Right atrium auricular region (tissue), 2 donors: ENCODE data around the gene DCST1. TPM values are rescaled to one million over a fixed set of nuclear protein-coding genes. Genes with fewer than 3 reads are reported as not detected.

Experiments
- DNase-seq: peaks from one replicate; pipeline ENCODE4 v3.0.0-alpha.2; 2019; ENCODE audit warnings: low spot score
- H3K27ac ChIP-seq, 2 donors: fragments of 200-600 bp; sonication (generic); 1 replicate in 1 of 2; 2 replicates in 1 of 2; pipeline ENCODE4 v1.5.1; 2016 to 2019
- H3K27me3 ChIP-seq, 2 donors: fragments of 200-600 bp; sonication (generic); one replicate each; pipeline versions ENCODE4 v1.5.1 to v1.6.0; 2017 to 2019
- H3K36me3 ChIP-seq: fragments of 200-600 bp; sonication (generic); one replicate; pipeline ENCODE4 v1.5.1; 2016
- H3K4me1 ChIP-seq, 2 donors: fragments of 200-600 bp; sonication (generic); one replicate each; pipeline versions ENCODE4 v1.5.1 to v1.6.0; 2017 to 2019
- H3K4me3 ChIP-seq, 2 donors: fragments of 200-600 bp; sonication (generic); 1 replicate in 1 of 2; 2 replicates in 1 of 2; pipeline ENCODE4 v1.5.1; 2017 to 2019; ENCODE audit warnings: mild to moderate bottlenecking in 1 of 2, moderate library complexity in 1 of 2
- H3K9me3 ChIP-seq, 2 donors: fragments of 200-600 bp; sonication (generic); one replicate each; pipeline ENCODE4 v1.5.1; 2019
- total RNA-seq, 2 donors: library from RNA; depleted of rRNA; stranded (reverse); fragments of >200 nt; gene quantifications; one replicate each; pipeline ENCODE4 v1.1.0, GENCODE V29; 2016
- TF ChIP-seq, protein P1 (sequence below), 2 donors: fragments of 200-600 bp; sonication (generic); IDR thresholded peaks; one replicate each; pipeline ENCODE4 v1.5.1; 2019; ENCODE audit warnings: antibody characterized with exemption in 2 of 2

The DCST1 gene
- total RNA-seq, 2 donors from 2014 or later, result not detected

DNA sequence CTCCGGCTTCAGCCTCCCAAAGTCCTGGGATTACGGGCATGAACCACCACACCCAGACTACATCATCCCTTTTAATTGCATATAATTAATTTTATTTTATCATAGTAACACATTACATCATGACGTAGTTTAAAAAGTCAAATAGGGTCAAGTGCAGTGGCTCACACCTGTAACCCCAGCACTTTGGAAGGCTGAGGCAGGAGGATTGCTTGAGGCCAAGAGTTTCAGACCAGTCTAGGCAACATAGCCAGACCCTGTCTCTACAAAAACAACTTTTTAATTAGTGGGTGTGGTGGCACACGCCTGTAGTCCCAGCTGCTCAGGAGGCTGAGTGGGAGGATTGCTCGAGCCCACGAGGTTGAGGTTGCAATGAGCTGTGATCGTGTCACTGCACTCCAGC lies 65.7 kb downstream of the DCST1 start:
- peaks cover 0 to 5% of the 10 kb centered on the region in 2 donors for H3K4me1 ChIP-seq
- H3K9me3 ChIP-seq, result no peaks in the 10 kb centered on the region
- TF ChIP-seq, protein P1, sequence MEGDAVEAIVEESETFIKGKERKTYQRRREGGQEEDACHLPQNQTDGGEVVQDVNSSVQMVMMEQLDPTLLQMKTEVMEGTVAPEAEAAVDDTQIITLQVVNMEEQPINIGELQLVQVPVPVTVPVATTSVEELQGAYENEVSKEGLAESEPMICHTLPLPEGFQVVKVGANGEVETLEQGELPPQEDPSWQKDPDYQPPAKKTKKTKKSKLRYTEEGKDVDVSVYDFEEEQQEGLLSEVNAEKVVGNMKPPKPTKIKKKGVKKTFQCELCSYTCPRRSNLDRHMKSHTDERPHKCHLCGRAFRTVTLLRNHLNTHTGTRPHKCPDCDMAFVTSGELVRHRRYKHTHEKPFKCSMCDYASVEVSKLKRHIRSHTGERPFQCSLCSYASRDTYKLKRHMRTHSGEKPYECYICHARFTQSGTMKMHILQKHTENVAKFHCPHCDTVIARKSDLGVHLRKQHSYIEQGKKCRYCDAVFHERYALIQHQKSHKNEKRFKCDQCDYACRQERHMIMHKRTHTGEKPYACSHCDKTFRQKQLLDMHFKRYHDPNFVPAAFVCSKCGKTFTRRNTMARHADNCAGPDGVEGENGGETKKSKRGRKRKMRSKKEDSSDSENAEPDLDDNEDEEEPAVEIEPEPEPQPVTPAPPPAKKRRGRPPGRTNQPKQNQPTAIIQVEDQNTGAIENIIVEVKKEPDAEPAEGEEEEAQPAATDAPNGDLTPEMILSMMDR (IDR thresholded peaks at IDR 0.05), result no peak
- no peak overlapping the region for H3K4me3 ChIP-seq
- no peaks in the 10 kb centered on the region for H3K27me3 ChIP-seq
- no peaks in the 10 kb centered on the region for H3K36me3 ChIP-seq
- DNase-seq, result no peak
- no peak overlapping the region for H3K27ac ChIP-seq

Other genes with a start within 250 kb of the DCST1 start
- 1 to 10 TPM; 3.9 to 4.4 TPM for gene KCNN3, start 163.5 kb upstream of the DCST1 start, total RNA-seq
- 10 to 100 TPM; 15.7 to 21.2 TPM for gene PMVK, start 97.1 kb upstream of the DCST1 start, total RNA-seq
- 100 to 1,000 TPM in 1 of 2 donors, 10 to 100 TPM in 1; 81.4 to 101 TPM for gene PBXIP1, start 77.7 kb upstream of the DCST1 start, total RNA-seq
- 10 to 100 TPM; 13.9 to 18.4 TPM for gene PYGO2, start 72.0 kb upstream of the DCST1 start, total RNA-seq
- 10 to 100 TPM; 69.5 to 80.5 TPM for gene SHC1, start 63.1 kb upstream of the DCST1 start, total RNA-seq
- gene CKS1B, start 59.1 kb upstream of the DCST1 start, total RNA-seq, result 10 to 100 TPM; 20.0 to 23.8 TPM
- gene FLAD1, start 50.5 kb upstream of the DCST1 start, total RNA-seq, result 10 to 100 TPM; 19.5 to 24.8 TPM
- gene LENEP, start 40.2 kb upstream of the DCST1 start, total RNA-seq, result not detected
- gene ZBTB7B, start 31.0 kb upstream of the DCST1 start, total RNA-seq, result 10 to 100 TPM; 30.3 to 53.4 TPM
- gene DCST2, start within 50 bp of the DCST1 start, total RNA-seq, result not detected
- gene ADAM15, start 17.5 kb downstream of the DCST1 start, total RNA-seq, result 10 to 100 TPM; 64.6 to 96.7 TPM
- gene EFNA4, start 29.9 kb downstream of the DCST1 start, total RNA-seq, result 1 to 10 TPM; 2.2 to 3.5 TPM
- 1 to 10 TPM in 1 of 2 donors, not detected in 1; 3.2 TPM for gene EFNA3, start 45.0 kb downstream of the DCST1 start, total RNA-seq
- 10 to 100 TPM; 24.8 to 41.4 TPM for gene EFNA1, start 94.1 kb downstream of the DCST1 start, total RNA-seq
- gene SLC50A1, start 102.0 kb downstream of the DCST1 start, total RNA-seq, result 1 to 10 TPM; 3.7 to 10.0 TPM
- 10 to 100 TPM; 46.5 to 47.8 TPM for gene DPM3, start 106.7 kb downstream of the DCST1 start, total RNA-seq
- gene KRTCAP2, start 139.5 kb downstream of the DCST1 start, total RNA-seq, result 100 to 1,000 TPM; 124 to 147 TPM
- under 1 TPM in 1 of 2 donors, not detected in 1; 0.20 TPM for gene TRIM46, start 140.0 kb downstream of the DCST1 start, total RNA-seq
- 10 to 100 TPM; 10.9 to 11.2 TPM for gene THBS3, start 174.1 kb downstream of the DCST1 start, total RNA-seq
- gene MTX1, start 174.9 kb downstream of the DCST1 start, total RNA-seq, result 10 to 100 TPM; 16.2 to 27.0 TPM
- 10 to 100 TPM; 14.4 to 15.5 TPM for gene ENTREP3, start 221.7 kb downstream of the DCST1 start, total RNA-seq
- gene SCAMP3, start 228.5 kb downstream of the DCST1 start, total RNA-seq, result 10 to 100 TPM; 77.2 to 77.7 TPM
- gene CLK2, start 239.7 kb downstream of the DCST1 start, total RNA-seq, result 10 to 100 TPM in 1 of 2 donors, 1 to 10 TPM in 1; 9.8 to 16.4 TPM
- under 1 TPM; 0.35 to 0.41 TPM for gene HCN3, start 243.6 kb downstream of the DCST1 start, total RNA-seq